Fibroblast of villous mesenchyme (primary cell): ENCODE measurements around the gene METTL16. TPM values are rescaled to one million over a fixed set of nuclear protein-coding genes. Genes with fewer than 3 reads are reported as not detected.
A peak's percentile ranks its signal among the peaks of the same experiment; 100 is the strongest.

Experiments used
- DNase-seq: peaks from one replicate; pipeline ENCODE4 v3.0.0-alpha.2; 2010; ENCODE audit warnings: low read depth
- H3K4me3 ChIP-seq: 2 replicates; pipeline ENCODE4 v1.5.1; 2011; ENCODE audit warnings: low read depth, mild to moderate bottlenecking, low read length
- total RNA-seq: library from RNA; depleted of rRNA; stranded (reverse); fragments of >200 nt; gene quantifications from 2 replicates; pipeline ENCODE4 v1.2.3, GENCODE V29; 2012
- TF ChIP-seq, protein P1 (sequence below): IDR thresholded peaks from 2 replicates; pipeline ENCODE4 v1.5.1; 2012; ENCODE audit warnings: low read depth, mild to moderate bottlenecking, low read length; ENCODE audit not compliant: insufficient read depth

The METTL16 gene
- total RNA-seq, 1 donor: 16.8 TPM

DNA sequence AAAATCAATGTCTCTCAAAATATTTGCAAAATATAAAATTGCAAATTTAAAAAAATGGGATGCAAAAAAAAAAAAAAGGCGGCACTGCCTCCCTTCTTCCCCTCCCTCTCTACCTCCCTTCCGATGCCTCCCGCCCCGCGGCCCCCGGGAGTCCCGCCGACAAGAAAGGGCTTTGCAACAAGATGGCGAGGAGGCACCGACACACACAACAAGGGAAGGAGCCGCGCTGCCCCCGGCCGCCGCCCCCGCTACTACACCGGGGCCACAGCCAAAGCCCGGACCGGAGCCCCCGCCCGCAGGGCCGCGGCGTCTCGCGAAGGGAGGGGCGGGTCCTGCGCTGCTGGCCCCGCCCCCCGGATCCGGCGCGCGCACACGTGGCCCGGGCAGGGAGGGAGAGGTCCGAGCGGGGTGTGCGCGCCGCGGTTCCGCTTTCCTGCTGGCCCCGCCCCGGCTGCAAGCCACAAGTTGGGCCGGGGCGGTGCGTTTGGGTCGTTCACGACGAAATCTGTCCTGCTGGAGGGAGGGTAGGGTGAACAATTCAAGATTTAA, 110.7 kb downstream of the METTL16 start, which contains the start of gene MNT:
Gene MNT, minus strand, starts transcription at position 184 of the 549 bp plus-strand sequence. CDS start 348 bp downstream, outside the sequence.
- peak; percentile 97 for DNase-seq
- peak within 1 kb of the TSS; percentile 97 for H3K4me3 ChIP-seq
- TF ChIP-seq, protein P1, sequence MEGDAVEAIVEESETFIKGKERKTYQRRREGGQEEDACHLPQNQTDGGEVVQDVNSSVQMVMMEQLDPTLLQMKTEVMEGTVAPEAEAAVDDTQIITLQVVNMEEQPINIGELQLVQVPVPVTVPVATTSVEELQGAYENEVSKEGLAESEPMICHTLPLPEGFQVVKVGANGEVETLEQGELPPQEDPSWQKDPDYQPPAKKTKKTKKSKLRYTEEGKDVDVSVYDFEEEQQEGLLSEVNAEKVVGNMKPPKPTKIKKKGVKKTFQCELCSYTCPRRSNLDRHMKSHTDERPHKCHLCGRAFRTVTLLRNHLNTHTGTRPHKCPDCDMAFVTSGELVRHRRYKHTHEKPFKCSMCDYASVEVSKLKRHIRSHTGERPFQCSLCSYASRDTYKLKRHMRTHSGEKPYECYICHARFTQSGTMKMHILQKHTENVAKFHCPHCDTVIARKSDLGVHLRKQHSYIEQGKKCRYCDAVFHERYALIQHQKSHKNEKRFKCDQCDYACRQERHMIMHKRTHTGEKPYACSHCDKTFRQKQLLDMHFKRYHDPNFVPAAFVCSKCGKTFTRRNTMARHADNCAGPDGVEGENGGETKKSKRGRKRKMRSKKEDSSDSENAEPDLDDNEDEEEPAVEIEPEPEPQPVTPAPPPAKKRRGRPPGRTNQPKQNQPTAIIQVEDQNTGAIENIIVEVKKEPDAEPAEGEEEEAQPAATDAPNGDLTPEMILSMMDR: no peak

DNA sequence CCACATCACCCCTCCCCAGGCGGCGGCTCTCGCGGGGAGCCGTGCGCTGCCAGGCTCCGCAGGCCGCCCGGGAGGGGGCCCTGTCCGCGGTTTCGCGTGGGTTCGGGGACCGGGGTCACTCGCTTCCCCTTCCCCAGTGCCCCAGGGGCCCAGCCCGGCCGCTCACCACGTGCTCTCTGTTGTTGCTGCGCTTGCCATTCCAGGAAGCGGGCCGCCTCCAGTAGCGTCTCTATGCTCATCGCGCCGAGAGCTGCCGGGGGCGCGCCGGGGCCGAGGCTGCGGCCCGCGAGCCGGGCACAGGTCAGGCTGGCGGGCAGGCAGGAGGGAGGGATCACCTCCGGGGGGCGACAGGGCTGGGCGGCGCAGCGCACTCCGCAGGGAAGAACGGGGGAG, 111.2 kb downstream of the METTL16 start:
- H3K4me3 ChIP-seq: peak overlapping the region; percentile 97
- peak; percentile 64 for DNase-seq
- TF ChIP-seq, protein P1: no peak

DNA sequence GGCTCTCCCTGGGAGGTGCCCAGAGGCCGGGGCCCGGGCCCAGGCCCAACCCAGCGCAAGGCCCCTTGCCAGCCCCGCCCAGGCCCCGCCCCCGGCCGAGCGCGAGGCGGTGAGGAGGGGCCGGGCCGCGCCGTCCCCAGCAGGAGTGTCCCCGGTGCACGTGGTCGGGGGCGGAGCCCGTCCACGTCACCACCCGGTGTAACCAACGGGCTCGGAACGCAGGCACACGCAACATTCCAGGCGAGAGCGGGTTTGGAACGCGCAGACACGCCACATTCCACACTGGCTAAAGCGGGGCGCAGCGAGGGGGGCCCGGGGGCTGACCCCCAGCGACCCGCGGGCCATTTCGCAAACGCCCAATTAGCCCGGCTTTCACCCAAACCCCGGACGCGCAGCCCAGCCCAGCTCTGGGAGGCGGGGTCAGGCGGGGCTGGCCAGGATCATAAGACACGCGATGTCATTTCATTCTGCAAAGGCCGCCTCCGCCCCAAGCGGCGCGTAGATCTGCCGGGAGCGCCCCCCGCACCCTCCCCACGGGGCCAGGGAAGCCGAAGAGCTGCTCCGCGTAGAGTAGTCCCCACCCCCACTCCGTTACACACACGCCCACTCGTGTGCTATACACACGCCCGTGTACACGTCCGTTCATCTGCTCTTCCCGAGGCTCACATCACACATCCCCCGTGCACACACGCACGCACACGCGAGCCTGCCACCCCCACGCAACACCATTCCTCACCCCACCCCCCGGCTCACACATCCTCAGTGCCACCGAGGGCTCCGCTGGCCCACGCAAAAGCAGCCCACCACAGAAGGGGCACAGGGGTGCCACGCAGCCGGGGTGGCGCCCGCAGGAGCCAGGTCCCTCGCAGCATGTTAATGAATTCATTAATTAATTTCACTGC, 111.9 kb downstream of the METTL16 start:
- peak; percentile 98 for DNase-seq
- H3K4me3 ChIP-seq: peak overlapping the region; percentile 97
- TF ChIP-seq, protein P1: no peak

DNA sequence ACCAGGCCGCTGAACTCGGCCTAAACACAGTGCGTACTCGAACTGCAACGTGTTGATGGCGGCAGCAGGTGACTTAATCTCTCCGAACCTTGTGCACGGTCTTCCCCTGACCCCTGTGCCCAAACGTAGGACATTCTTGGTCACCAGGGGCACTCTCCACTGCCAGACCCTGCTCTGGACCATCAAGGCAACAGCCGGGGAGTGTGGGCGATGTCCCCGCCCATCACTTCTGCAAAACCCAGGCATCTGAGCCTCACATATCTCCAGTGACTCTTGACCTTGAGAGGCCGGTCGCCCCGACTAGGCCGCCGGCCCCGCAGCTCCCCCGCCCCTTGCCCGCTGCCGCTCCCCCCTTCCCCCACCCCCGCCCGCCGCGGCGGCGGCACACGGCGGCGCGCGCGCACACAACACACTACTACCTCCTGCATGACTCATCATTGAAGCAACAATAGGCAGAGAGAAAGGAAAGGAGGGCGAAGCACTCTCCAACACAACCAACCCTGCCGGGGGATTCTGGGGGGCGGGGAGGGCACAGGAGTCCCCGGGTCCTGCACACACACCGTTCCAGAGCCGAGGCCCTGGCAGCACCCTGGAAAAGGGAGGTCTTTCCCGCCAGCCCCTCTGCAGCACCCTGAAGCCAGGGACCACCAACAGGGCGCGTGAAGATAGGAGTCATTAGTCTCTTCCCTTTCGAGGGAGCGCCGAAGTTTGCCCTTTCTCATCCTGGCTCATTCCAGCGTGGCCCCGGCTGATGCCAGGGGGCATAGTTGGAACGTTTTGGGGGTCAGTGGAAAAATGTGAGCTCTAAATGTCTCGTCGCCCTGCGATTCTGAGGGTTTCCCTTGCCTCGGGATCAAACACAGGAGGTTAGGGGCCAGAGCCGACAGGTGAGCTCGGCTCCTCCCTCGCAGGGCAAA, 112.8 kb downstream of the METTL16 start:
- peak; percentile 80 for DNase-seq
- H3K4me3 ChIP-seq: peak overlapping the region; percentile 97
- TF ChIP-seq, protein P1: no peak

DNA sequence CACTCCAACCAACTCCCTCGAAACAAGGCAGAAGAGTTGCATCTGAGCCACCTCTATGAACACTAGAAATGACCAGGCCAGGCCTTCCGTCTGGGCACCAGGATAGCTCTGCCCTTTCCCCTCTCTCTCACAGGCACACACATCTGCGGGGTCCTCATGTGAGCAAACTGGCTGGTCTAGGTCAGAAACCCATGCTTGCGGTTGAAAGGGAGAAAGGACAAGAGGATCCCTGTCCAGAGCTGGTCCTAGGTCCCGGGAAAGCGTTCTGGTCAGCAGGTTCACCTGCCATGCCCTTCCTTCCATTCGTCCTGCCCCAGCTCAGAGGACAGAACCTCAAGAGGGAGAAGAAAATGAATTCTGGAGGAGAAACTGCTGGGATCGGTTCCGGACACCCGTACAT, 113.5 kb downstream of the METTL16 start:
- DNase-seq: no peak
- peak overlapping the region; percentile 47 for H3K4me3 ChIP-seq
- TF ChIP-seq, protein P1: no peak
